ENCODE measurements around the gene NLE1. TPM values are rescaled to one million over a fixed set of nuclear protein-coding genes. Genes with fewer than 3 reads are reported as not detected.
"Not testable (repeated sequence)": the region's sequence is repeated elsewhere in the genome, so short reads cannot be mapped to it uniquely, and the experiment has no call there.

NLE1 gene
- polyA plus RNA-seq, 1 donor = 14.1 TPM

DNA sequence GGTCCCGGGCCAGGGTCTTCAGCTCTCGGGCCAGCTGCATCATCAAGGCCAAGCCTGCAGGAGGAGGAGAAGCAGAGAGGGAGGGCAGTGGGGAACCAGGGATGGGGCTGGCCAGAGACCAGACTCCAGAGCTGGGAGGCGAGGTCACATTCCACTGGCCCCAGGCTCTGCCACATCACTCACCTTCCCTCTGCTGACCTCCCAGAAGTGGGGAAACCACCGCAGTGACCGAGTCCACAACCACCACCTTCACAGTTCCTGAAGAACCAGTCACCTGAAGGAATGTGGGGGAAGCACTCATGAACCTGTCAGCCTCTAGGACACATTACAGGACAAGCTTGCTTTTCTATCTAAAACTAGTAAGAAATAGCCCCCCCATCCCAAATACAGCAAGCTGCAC is 38.8 kb downstream of the NLE1 start:
- Histone ChIP-seq H3K4me3 (ENCODE audit: low read length) (no peak overlapping the region), H3K9me3 (ENCODE audit: control insufficient read depth, low read depth, low read length) (no peaks in the 10 kb centered on the region), H3K4me1 (ENCODE audit: control insufficient read depth, insufficient read depth, low read length) (no peaks in the 10 kb centered on the region), H3K27me3 (ENCODE audit: control insufficient read depth, insufficient read depth, low read length) (no peaks in the 10 kb centered on the region), H3K36me3 (ENCODE audit: control insufficient read depth, insufficient read depth, low read length) (peaks cover 48% of the 10 kb centered on the region), H3K27ac (ENCODE audit: low read length) (no peak overlapping the region)
- DNase-seq = no peak
- WGBS (ENCODE audit: insufficient coverage, low lambda C conversion rate) = no CpG with 5 or more reads among the region's 5 CpGs

DNA sequence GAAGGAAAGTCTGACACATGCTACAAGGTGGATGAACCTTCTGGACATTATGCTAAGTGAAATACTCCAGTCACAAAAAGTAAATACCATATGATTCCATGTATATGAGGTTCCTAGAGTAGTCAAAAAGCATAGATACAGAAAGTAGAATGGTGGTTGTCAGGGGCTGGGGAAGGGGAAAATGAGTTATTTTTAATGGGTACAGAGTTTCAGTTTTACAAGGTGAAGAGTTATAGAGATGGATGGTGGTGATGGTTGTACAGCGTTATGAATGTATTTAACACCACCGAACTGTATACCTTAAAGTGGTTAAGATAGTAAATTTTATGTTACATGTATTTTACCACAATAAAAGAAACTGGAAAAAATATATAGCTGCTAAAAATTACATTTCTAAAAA is 40.4 kb downstream of the NLE1 start:
- H3K4me1 ChIP-seq (ENCODE audit: control insufficient read depth, insufficient read depth, low read length) = no peaks in the 10 kb centered on the region
- H3K4me3 ChIP-seq (ENCODE audit: low read length) = no peak overlapping the region
- 94% methylated on average over 2 of the region's 2 CpGs for WGBS (ENCODE audit: insufficient coverage, low lambda C conversion rate)
- no peak for DNase-seq
- no peaks in the 10 kb centered on the region for H3K27me3 ChIP-seq (ENCODE audit: control insufficient read depth, insufficient read depth, low read length)
- no peak overlapping the region for H3K27ac ChIP-seq (ENCODE audit: low read length)
- H3K36me3 ChIP-seq (ENCODE audit: control insufficient read depth, insufficient read depth, low read length) = peaks cover 42% of the 10 kb centered on the region
- H3K9me3 ChIP-seq (ENCODE audit: control insufficient read depth, low read depth, low read length) = no peaks in the 10 kb centered on the region

DNA sequence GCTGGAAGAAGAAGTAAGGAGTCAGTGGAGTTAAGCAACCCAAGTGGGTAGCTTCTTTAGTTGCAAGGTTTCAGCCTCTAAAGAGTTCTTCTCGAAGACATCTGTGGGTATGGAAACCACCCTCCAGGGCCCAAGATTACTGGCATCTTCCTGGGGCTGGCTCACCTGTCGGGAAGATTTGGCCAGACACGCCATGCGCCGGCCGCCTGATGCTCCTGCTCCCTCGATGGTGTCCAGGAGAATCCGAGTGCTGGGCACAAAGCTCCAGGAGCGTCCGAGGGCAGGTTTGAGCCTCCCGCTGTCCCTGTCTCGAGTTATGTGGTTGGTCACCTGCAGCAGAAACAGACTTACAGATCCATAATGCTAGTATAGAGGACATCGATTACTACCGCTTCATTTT is 41.1 kb downstream of the NLE1 start:
- H3K9me3 ChIP-seq (ENCODE audit: control insufficient read depth, low read depth, low read length) = no peaks in the 10 kb centered on the region
- WGBS (ENCODE audit: insufficient coverage, low lambda C conversion rate) = no CpG with 5 or more reads among the region's 14 CpGs
- DNase-seq = no peak
- no peaks in the 10 kb centered on the region for H3K27me3 ChIP-seq (ENCODE audit: control insufficient read depth, insufficient read depth, low read length)
- H3K4me3 ChIP-seq (ENCODE audit: low read length) = no peak overlapping the region
- H3K36me3 ChIP-seq (ENCODE audit: control insufficient read depth, insufficient read depth, low read length) = peaks cover 37% of the 10 kb centered on the region
- no peak overlapping the region for H3K27ac ChIP-seq (ENCODE audit: low read length)
- H3K4me1 ChIP-seq (ENCODE audit: control insufficient read depth, insufficient read depth, low read length) = no peaks in the 10 kb centered on the region

DNA sequence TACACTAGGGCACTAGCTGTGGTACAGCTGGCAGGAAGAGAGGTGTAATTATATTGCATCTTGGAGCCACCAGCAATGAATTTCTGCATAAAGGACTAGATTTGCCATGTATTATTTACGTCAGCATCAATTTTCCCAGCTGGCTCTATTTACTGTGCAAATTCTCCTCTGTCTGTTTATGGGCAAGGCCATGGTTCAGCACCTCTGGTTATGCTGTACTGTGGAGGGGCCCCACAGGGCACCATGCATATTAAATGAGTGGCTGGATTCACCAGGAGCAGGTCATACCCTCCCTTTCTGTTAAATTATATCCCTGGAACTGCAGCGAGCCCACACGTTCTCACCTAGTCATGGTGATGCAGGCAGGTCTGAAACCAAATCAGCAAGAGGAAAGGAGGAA is 42.2 kb downstream of the NLE1 start:
- Histone ChIP-seq H3K36me3 (ENCODE audit: control insufficient read depth, insufficient read depth, low read length) (peaks cover 28% of the 10 kb centered on the region), H3K27me3 (ENCODE audit: control insufficient read depth, insufficient read depth, low read length) (no peaks in the 10 kb centered on the region), H3K4me1 (ENCODE audit: control insufficient read depth, insufficient read depth, low read length) (no peaks in the 10 kb centered on the region), H3K9me3 (ENCODE audit: control insufficient read depth, low read depth, low read length) (no peaks in the 10 kb centered on the region), H3K27ac (ENCODE audit: low read length) (no peak overlapping the region), H3K4me3 (ENCODE audit: low read length) (no peak overlapping the region)
- no peak for DNase-seq
- WGBS (ENCODE audit: insufficient coverage, low lambda C conversion rate) = no CpG with 5 or more reads among the region's 3 CpGs

DNA sequence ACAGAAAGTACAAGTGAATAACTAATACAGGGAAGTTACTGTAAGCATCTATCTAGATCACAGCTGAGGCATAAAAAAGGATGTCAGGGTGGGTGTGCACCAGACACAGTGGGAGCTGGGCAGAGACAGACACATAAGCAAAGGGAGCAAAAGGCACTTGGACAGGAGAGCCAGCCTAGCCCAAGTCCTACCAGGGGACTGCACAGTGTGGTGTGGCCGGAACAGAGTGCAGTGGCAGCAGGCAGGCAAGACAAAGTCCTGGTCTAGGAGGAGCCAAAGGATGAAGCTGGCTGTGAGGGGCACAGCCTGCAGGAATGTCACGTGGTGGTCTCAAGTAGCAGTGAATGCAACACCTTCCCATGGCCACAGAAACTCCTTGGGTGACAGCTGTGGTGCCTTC is 44.3 kb downstream of the NLE1 start:
- peaks cover 19% of the 10 kb centered on the region for H3K36me3 ChIP-seq (ENCODE audit: control insufficient read depth, insufficient read depth, low read length)
- H3K4me1 ChIP-seq (ENCODE audit: control insufficient read depth, insufficient read depth, low read length) = no peaks in the 10 kb centered on the region
- no peak overlapping the region for H3K27ac ChIP-seq (ENCODE audit: low read length)
- H3K4me3 ChIP-seq (ENCODE audit: low read length) = no peak overlapping the region
- no CpG with 5 or more reads among the region's 2 CpGs for WGBS (ENCODE audit: insufficient coverage, low lambda C conversion rate)
- no peak for DNase-seq
- H3K9me3 ChIP-seq (ENCODE audit: control insufficient read depth, low read depth, low read length) = no peaks in the 10 kb centered on the region
- no peaks in the 10 kb centered on the region for H3K27me3 ChIP-seq (ENCODE audit: control insufficient read depth, insufficient read depth, low read length)

DNA sequence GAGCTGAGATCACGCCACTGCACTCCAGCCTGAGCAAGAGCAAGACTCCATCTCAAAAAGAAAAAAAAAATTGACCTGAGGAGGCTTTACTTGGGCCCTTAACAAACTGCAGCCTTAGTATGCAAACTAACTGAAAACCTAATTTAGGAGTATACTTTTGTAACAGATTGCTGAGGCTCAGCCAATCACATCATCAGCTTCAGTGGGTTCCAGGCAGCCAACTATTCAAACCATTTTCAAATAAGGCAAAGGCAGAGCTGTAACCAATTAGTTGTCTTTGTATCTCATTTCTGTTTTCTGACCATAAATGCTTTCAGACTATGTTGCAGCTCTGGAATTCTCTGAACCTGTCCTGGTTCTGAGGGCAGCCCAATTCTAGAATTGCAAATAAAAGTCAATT is 46.4 kb downstream of the NLE1 start:
- Histone ChIP-seq H3K4me1 (ENCODE audit: control insufficient read depth, insufficient read depth, low read length) (no peaks in the 10 kb centered on the region), H3K4me3 (ENCODE audit: low read length) (no peak overlapping the region), H3K9me3 (ENCODE audit: control insufficient read depth, low read depth, low read length) (no peaks in the 10 kb centered on the region), H3K27ac (ENCODE audit: low read length) (no peak overlapping the region), H3K36me3 (ENCODE audit: control insufficient read depth, insufficient read depth, low read length) (peaks cover 11% of the 10 kb centered on the region), H3K27me3 (ENCODE audit: control insufficient read depth, insufficient read depth, low read length) (no peaks in the 10 kb centered on the region)
- WGBS (ENCODE audit: insufficient coverage, low lambda C conversion rate) = no CpG with 5 or more reads among the region's 1 CpG
- no peak for DNase-seq

DNA sequence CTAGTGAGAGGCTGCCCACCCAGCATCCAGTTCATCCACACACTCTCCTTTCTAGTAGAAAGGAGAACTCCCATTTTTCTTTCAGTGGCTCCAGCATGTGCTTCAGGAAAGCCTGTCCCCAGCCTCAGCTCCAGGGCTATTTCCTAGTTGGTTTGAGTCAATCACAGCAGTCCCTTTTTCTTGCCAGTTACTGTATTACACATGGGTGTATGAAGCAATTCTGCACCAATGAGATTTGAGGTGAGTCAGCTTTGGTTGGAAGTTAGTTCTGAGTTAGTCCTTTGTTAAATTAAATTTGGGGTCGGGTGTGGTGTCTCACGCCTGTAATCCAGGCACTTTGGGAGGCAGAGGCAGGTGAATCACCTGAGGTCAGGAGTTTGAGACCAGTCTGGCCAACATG is 47.2 kb downstream of the NLE1 start:
- Histone ChIP-seq H3K4me3 (ENCODE audit: low read length) (no peak overlapping the region), H3K36me3 (ENCODE audit: control insufficient read depth, insufficient read depth, low read length) (peaks cover 4% of the 10 kb centered on the region), H3K27ac (ENCODE audit: low read length) (no peak overlapping the region), H3K9me3 (ENCODE audit: control insufficient read depth, low read depth, low read length) (no peaks in the 10 kb centered on the region), H3K4me1 (ENCODE audit: control insufficient read depth, insufficient read depth, low read length) (no peaks in the 10 kb centered on the region), H3K27me3 (ENCODE audit: control insufficient read depth, insufficient read depth, low read length) (no peaks in the 10 kb centered on the region)
- DNase-seq = no peak
- no CpG with 5 or more reads among the region's 2 CpGs for WGBS (ENCODE audit: insufficient coverage, low lambda C conversion rate)

DNA sequence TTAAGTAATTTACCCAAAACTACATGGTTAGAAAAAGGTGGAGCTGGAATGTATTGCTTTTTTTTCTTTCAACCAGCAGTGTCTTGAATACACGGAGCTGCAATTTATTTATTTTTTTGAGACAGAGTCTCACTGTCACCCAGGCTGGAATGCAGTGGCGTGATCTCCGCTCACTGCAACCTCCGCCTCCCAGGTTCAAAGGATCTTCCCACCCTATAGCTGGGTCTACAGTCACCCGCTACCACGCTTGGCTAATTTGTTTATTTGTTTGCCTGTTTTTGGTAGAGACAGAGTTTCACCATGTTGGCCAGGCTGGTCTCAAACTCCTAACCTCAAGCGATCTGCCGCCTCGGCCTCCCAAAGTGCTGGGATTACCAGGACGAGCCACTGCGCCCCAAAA is 51.4 kb downstream of the NLE1 start:
- WGBS (ENCODE audit: insufficient coverage, low lambda C conversion rate) = no CpG with 5 or more reads among the region's 11 CpGs
- H3K36me3 ChIP-seq (ENCODE audit: control insufficient read depth, insufficient read depth, low read length); H3K4me3 ChIP-seq (ENCODE audit: low read length); H3K27me3 ChIP-seq (ENCODE audit: control insufficient read depth, insufficient read depth, low read length); DNase-seq; H3K9me3 ChIP-seq (ENCODE audit: control insufficient read depth, low read depth, low read length); H3K27ac ChIP-seq (ENCODE audit: low read length): not testable (repeated sequence)
- peaks cover 14% of the 10 kb centered on the region for H3K4me1 ChIP-seq (ENCODE audit: control insufficient read depth, insufficient read depth, low read length)

DNA sequence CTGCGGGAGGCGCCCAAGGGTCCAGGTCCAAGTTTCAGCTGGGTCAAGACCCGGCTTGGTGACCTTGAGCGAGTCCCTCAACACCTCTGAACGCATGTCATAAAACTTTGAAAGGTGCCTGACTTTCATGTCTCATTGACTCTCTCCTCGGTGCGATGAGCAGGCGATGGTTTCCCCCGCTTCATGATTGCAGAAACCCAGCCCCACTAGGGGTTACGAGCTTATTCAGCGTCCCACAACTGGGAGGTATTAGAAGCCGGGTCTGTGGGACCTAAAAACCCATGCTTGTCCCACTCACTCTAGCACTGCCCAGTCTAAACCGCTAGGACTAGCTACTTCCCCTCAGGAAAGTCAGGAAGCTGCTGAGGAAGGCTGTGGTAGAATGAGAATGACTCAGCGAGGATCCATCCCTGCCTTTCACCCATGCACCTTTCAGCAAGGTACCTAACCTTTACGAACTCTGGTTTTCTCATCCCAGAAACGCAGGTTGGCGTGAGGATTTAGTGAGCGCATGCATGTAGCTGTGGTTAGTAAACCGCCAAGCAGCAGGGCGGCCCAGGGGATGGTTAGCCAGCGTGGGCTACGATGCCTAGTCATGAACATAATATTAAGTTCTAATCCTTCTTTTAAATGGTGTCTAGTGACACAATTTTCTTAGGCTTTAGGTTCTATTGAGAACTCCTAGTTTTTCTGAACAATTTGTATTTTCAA is 52.4 kb downstream of the NLE1 start:
- DNase-seq = no peak
- Histone ChIP-seq H3K27me3 (ENCODE audit: control insufficient read depth, insufficient read depth, low read length) (no peaks in the 10 kb centered on the region), H3K27ac (ENCODE audit: low read length) (peak overlapping the region; percentile 66), H3K4me1 (ENCODE audit: control insufficient read depth, insufficient read depth, low read length) (peaks cover 22% of the 10 kb centered on the region), H3K36me3 (ENCODE audit: control insufficient read depth, insufficient read depth, low read length) (no peaks in the 10 kb centered on the region), H3K9me3 (ENCODE audit: control insufficient read depth, low read depth, low read length) (no peaks in the 10 kb centered on the region), H3K4me3 (ENCODE audit: low read length) (peak overlapping the region; percentile 48)
- no CpG with 5 or more reads among the region's 22 CpGs for WGBS (ENCODE audit: insufficient coverage, low lambda C conversion rate)

DNA sequence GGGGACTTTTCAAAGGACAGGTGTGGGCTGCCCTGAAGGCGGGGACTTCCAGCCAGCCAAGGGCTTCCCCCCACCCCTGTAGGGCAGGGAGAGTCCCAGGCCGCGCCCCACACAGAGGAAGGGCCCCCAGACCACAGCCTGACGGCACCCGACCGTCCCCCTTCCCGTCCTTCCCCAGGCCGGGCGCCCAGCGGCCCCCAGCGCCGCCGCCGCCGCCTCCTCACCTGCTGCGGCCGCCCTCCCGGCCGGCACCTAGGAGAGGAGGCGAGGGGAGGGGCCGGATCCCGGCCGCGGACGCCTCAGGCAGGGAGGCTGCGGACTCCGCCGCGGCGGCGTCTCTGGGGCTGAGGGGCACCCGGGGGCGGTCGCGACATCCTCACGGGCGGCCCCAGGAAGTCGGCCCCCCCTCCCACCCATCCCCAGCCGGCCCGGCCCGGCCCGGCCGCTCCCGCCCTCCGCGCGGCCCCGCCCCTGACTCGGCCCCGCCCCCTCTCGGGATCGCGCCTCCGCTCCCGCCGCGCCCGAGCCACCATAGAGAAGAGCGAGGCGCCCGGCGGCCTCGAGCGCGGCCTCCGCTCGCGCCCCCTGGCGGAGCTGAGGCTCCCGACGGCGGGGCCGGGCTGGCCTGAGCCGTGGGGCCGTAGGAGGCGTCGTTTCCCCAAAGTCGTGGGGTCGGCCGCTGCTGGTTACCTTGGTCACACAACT is 53.1 kb downstream of the NLE1 start:
- DNase-seq = peak; percentile 74 to 88
- H3K27me3 ChIP-seq (ENCODE audit: control insufficient read depth, insufficient read depth, low read length) = no peaks in the 10 kb centered on the region
- peak overlapping the region; percentile 86 for H3K4me3 ChIP-seq (ENCODE audit: low read length)
- peaks cover 22% of the 10 kb centered on the region for H3K4me1 ChIP-seq (ENCODE audit: control insufficient read depth, insufficient read depth, low read length)
- no peaks in the 10 kb centered on the region for H3K9me3 ChIP-seq (ENCODE audit: control insufficient read depth, low read depth, low read length)
- H3K36me3 ChIP-seq (ENCODE audit: control insufficient read depth, insufficient read depth, low read length) = no peaks in the 10 kb centered on the region
- peak overlapping the region; percentile 98 for H3K27ac ChIP-seq (ENCODE audit: low read length)
- WGBS (ENCODE audit: insufficient coverage, low lambda C conversion rate) = no CpG with 5 or more reads among the region's 80 CpGs

Measured in large intestine (tissue), 3 donors.